ENCODE measurements around the gene PELO.

DNA sequence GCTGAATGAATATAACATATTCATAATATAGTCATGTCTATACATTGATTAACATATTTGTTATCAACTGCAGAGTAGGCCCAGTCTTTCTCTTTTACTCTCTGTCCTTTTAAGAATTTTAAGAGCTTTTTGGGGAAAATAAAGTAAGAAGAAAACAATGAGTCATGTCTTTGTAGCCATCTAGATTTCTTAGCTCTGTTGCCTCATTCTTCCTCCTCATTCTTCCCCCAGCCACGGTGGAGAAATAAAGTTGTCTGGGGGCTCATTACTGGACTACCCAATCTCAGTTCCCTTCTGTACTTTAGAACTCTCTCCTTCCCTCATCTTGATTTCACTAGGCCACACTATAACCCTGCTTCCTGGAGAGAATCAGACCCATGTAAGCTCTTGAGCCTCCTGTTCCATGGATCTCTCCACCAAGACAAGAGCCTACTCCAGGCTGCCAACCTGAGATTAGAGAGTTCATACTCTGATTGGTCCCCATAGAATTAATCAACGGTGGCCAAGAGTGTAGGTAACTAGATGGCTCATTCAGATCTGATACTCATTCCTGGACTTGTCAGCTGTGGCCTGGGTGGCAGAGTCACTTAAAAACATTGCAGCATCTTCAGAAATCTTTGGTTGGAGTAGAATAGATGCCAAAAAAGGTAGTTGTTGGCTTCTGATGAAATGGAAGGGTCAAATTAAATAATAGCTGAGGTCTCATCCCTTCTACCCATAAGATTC lies 44.2 kb downstream of the PELO start:
- TF ChIP-seq ZNF274 (IDR thresholded peaks at IDR 0.05; ENCODE audit: low read depth, low read length) = no peak
- no peak for TF ChIP-seq YY1 (IDR thresholded peaks at IDR 0.05; ENCODE audit: insufficient read depth, insufficient read length)
- no peak for TF ChIP-seq SUZ12 (IDR thresholded peaks at IDR 0.05; ENCODE audit: extremely low read depth, insufficient read depth, insufficient read length)

All from NT2/D1 (cell line).